ENCODE data around the gene ZNF10.

The ZNF10 gene

DNA sequence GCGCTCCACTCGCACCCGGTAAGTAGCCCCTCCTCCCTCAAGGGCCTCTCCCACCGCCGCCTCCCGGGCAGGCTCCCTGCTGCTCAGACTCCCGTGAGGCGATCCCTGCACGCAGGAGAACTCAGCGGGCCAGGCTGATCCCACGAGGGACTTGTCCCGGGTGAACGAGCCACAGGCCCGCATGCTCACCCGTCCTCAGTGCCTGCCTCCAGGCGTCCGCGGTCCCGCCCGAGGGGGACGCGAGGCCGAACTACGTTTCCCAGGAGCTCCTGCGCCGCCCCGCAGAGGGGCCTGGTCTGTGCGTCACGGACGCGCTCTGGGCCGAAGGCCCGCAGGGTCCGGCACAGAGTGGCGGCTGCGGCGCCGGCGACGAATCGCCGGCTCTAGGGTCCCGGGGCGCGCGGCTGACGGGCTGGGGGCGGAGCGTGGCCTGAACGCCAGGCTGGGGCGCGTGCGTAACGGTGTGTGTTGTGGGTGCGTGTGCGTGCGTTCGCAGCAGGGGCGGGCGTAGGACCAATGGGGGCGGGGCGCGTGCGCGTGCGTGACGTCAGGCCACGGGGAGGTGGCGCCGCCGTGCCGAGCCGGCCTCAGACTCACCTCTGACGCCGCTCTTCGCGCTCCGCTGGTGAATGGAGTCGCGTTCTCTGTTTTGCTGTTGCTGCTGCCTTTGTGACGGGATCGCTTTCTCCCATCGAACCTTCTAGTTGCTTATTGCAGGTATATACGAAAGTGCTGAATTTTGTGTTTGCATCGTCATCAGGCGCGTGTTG lies at the start of gene ZNF10, which contains the start of gene ZNF891:
Gene ZNF10, plus strand, starts transcription at position 590 of the 770 bp plus-strand sequence. CDS start 13,866 bp downstream, outside the sequence.
Gene ZNF891, minus strand, starts transcription at position 237 of the 770 bp plus-strand sequence. CDS start 8,356 bp downstream, outside the sequence.
- Mint-ChIP-seq H3K36me3 (ENCODE audit: low read depth) (peaks cover 80% of the 10 kb centered on the region), H3K27ac (peak within 1 kb of the TSS; percentile 97), H3K9me3 (peaks cover 30% of the 10 kb centered on the region), H3K4me3 (peak within 1 kb of the TSS; percentile 98), H3K27me3 (no peaks in the 10 kb centered on the region), H3K4me1 (ENCODE audit: low read depth) (peaks cover 19% of the 10 kb centered on the region)

- Mint-ChIP-seq H3K27ac (no peak overlapping the region), H3K9me3 (peaks cover 56% of the 10 kb centered on the region), H3K36me3 (ENCODE audit: low read depth) (peaks cover 65% of the 10 kb centered on the region), H3K4me3 (no peak overlapping the region), H3K27me3 (no peaks in the 10 kb centered on the region), H3K4me1 (ENCODE audit: low read depth) (peaks cover 9% of the 10 kb centered on the region)
Measured at GRCh38 chr12:133081159-133081780, 49.2 kb upstream of the ZNF10 start.

DNA sequence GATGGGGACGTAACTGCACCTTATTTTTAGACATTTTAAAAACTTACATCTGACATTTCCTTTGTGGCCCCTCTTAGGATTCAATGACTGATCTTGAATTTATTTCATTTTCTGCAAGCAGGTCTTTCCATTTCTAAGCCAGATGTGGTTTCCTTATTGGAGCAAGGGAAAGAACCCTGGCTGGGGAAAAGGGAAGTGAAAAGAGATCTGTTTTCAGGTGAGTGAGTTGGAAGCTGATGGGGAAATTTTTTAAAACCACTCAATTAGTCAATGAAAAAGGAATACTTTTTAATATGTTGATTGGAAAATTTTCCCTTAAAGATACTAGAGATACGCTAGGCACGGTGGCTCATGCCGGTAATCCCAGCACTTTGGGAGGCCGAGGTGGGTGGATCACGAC lies 47.1 kb upstream of the ZNF10 start:
- H3K9me3 Mint-ChIP-seq = peaks cover 54% of the 10 kb centered on the region
- H3K36me3 Mint-ChIP-seq (ENCODE audit: low read depth) = peaks cover 67% of the 10 kb centered on the region
- H3K27ac Mint-ChIP-seq = no peak overlapping the region

DNA sequence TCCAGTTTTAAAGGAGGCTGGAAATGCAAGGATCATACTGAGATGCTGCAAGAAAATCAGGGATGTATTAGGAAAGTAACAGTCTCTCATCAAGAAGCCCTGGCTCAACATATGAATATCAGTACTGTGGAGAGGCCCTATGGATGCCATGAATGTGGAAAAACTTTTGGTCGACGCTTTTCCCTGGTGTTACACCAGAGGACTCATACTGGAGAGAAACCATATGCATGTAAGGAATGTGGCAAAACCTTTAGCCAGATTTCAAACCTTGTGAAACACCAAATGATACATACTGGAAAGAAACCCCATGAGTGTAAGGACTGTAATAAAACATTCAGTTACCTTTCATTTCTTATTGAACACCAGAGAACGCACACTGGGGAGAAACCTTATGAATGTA lies 24.8 kb upstream of the ZNF10 start:
- no peaks in the 10 kb centered on the region for H3K4me1 Mint-ChIP-seq (ENCODE audit: low read depth)
- peak overlapping the region; percentile 41 for H3K27ac Mint-ChIP-seq
- no peak overlapping the region for H3K4me3 Mint-ChIP-seq
- no peaks in the 10 kb centered on the region for H3K27me3 Mint-ChIP-seq
- peaks cover 55% of the 10 kb centered on the region for H3K9me3 Mint-ChIP-seq
- peaks cover 99% of the 10 kb centered on the region for H3K36me3 Mint-ChIP-seq (ENCODE audit: low read depth)

More for the DNA sequence above, 47.1 kb upstream of the ZNF10 start:
- no peaks in the 10 kb centered on the region for H3K27me3 Mint-ChIP-seq
- H3K4me1 Mint-ChIP-seq (ENCODE audit: low read depth) = peaks cover 9% of the 10 kb centered on the region
- no peak overlapping the region for H3K4me3 Mint-ChIP-seq

DNA sequence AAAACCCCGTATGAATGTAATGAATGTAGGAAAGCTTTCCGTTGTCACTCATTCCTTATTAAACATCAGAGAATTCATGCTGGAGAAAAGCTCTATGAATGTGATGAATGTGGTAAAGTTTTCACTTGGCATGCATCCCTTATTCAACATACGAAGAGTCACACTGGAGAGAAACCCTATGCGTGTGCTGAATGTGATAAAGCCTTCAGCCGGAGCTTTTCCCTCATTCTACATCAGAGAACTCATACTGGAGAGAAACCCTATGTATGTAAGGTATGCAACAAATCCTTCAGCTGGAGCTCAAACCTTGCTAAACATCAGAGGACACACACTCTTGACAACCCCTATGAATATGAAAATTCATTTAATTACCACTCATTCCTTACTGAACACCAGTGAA lies 24.2 kb upstream of the ZNF10 start:
- Mint-ChIP-seq H3K4me3 (no peak overlapping the region), H3K27me3 (no peaks in the 10 kb centered on the region), H3K4me1 (ENCODE audit: low read depth) (no peaks in the 10 kb centered on the region), H3K36me3 (ENCODE audit: low read depth) (peaks cover 99% of the 10 kb centered on the region), H3K9me3 (peaks cover 52% of the 10 kb centered on the region), H3K27ac (no peak overlapping the region)

DNA sequence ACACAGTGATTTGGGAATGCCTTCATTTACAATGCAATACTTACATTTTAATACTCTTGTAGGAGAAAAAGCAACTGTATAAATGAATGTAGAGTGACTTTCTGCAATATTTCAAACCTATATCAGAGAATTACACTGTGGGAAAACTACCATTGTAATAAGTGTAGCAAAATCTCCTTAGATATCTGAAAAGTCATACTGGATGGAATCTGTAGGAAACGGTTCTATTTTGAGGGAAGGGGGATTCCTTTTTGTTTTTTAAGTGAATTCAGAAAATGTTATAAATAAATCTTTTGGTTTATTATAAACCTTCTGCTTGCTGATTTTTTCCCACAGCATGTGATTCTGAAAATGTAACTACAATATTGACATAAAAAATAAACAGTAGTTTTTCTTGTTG lies 23.3 kb upstream of the ZNF10 start:
- Mint-ChIP-seq H3K27ac (no peak overlapping the region), H3K4me1 (ENCODE audit: low read depth) (no peaks in the 10 kb centered on the region)

GRCh38 chr12:133108150-133108549 lies 22.3 kb upstream of the ZNF10 start:
- peaks cover 44% of the 10 kb centered on the region for H3K9me3 Mint-ChIP-seq
- H3K27me3 Mint-ChIP-seq = no peaks in the 10 kb centered on the region
- no peak overlapping the region for H3K27ac Mint-ChIP-seq
- H3K4me3 Mint-ChIP-seq = no peak overlapping the region
- H3K4me1 Mint-ChIP-seq (ENCODE audit: low read depth) = no peaks in the 10 kb centered on the region
- H3K36me3 Mint-ChIP-seq (ENCODE audit: low read depth) = peaks cover 92% of the 10 kb centered on the region

More for the DNA sequence above, 23.3 kb upstream of the ZNF10 start:
- Mint-ChIP-seq H3K9me3 (peaks cover 48% of the 10 kb centered on the region), H3K27me3 (no peaks in the 10 kb centered on the region), H3K4me3 (no peak overlapping the region), H3K36me3 (ENCODE audit: low read depth) (peaks cover 97% of the 10 kb centered on the region)

DNA sequence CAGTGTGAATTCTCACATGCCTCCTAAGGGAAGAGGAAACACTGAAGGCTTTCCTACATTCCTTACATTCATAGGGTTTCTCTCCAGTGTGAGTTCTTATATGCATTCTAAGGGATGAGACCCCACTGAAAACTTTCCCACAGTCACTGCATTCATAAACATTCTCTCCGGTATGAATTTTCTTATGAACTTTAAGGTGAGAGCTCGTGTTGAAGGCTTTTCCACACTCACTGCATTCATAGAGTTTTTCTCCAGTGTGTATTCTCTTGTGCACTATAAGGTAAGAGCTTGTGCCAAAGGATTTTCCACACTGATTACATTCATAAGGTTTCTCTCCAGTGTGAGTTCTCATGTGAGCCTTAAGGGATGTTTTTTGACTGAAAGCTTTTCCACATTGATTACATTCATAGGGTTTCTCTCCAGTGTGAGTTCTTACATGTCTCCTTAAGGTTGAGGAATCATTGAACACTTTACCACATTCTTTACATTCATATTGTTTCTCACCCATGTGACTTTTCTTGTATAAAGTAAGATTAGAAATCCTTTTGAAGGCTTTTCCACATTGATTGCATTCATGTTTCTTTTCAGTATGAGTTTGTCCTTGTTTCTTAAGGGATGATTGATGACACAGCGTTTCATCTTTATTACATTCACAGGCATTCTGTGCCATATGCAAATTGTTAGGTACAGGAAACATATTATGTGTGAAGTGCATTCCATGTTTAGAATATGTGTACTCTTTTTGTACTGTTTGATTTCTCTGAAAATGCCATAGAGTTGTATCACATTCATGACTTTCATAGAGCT lies 9.8 kb upstream of the ZNF10 start:
- H3K4me1 Mint-ChIP-seq (ENCODE audit: low read depth) = no peaks in the 10 kb centered on the region
- H3K4me3 Mint-ChIP-seq = no peak overlapping the region
- H3K9me3 Mint-ChIP-seq = peaks cover 57% of the 10 kb centered on the region
- H3K36me3 Mint-ChIP-seq (ENCODE audit: low read depth) = peaks cover 96% of the 10 kb centered on the region
- H3K27ac Mint-ChIP-seq = no peak overlapping the region
- no peaks in the 10 kb centered on the region for H3K27me3 Mint-ChIP-seq

- Mint-ChIP-seq H3K4me1 (ENCODE audit: low read depth) (peaks cover 5% of the 10 kb centered on the region), H3K27ac (no peak overlapping the region), H3K27me3 (no peaks in the 10 kb centered on the region), H3K36me3 (ENCODE audit: low read depth) (peaks cover 89% of the 10 kb centered on the region), H3K9me3 (peaks cover 36% of the 10 kb centered on the region), H3K4me3 (no peak overlapping the region)
Measured at GRCh38 chr12:133124674-133125073, 5.8 kb upstream of the ZNF10 start.

GRCh38 chr12:133129368-133130037 lies 924 bp upstream of the ZNF10 start:
- Mint-ChIP-seq H3K4me1 (ENCODE audit: low read depth) (peaks cover 19% of the 10 kb centered on the region), H3K9me3 (peaks cover 29% of the 10 kb centered on the region), H3K27ac (peak overlapping the region; percentile 97), H3K36me3 (ENCODE audit: low read depth) (peaks cover 80% of the 10 kb centered on the region), H3K4me3 (peak overlapping the region; percentile 98), H3K27me3 (no peaks in the 10 kb centered on the region)

DNA sequence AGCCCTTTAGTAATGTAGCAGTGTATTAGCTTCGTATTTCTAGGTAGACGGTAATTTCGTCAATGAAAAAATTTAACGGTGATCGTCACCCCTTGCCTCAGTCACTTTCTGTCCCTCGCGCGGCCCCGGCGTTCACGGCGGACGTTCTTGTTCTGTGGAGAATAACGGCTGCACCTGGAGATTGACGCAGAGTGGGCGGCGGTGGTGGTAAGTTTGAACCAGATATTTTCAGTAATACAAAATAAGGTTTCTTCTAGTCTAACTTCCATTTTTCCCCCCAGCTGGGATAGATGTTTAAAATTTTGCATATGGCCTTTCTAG lies 341 bp downstream of the ZNF10 start:
- Mint-ChIP-seq H3K27ac (peak overlapping the region; percentile 97), H3K36me3 (ENCODE audit: low read depth) (peaks cover 80% of the 10 kb centered on the region), H3K4me1 (ENCODE audit: low read depth) (peaks cover 19% of the 10 kb centered on the region), H3K27me3 (no peaks in the 10 kb centered on the region), H3K4me3 (peak overlapping the region; percentile 98), H3K9me3 (peaks cover 35% of the 10 kb centered on the region)

DNA sequence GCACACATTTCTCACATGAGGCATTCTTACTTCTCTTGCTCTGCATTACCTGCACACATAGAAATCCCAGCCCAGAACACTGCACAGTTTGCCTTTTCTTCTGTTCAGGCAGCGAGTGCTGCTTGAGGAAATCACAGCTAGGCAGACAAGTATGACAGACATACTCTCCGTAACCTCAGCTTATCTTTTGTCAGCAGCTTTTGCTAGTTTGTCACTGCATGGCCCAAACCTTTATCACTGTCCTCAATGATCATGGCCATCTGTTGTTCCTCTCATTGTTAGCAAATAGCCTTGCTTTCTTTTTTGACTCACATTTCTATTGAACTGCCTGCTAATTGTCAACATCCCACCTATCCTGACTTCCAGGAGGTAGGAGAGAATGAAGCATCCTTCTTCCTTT lies 5.3 kb downstream of the ZNF10 start:
- Mint-ChIP-seq H3K27ac (no peak overlapping the region), H3K4me3 (no peak overlapping the region), H3K4me1 (ENCODE audit: low read depth) (peaks cover 10% of the 10 kb centered on the region), H3K27me3 (no peaks in the 10 kb centered on the region), H3K36me3 (ENCODE audit: low read depth) (peaks cover 96% of the 10 kb centered on the region), H3K9me3 (peaks cover 67% of the 10 kb centered on the region)

GRCh38 chr12:133145981-133146380 lies 15.6 kb downstream of the ZNF10 start:
- no peaks in the 10 kb centered on the region for H3K4me1 Mint-ChIP-seq (ENCODE audit: low read depth)
- H3K4me3 Mint-ChIP-seq = no peak overlapping the region
- H3K27me3 Mint-ChIP-seq = no peaks in the 10 kb centered on the region
- peaks cover 92% of the 10 kb centered on the region for H3K36me3 Mint-ChIP-seq (ENCODE audit: low read depth)
- peaks cover 37% of the 10 kb centered on the region for H3K9me3 Mint-ChIP-seq
- H3K27ac Mint-ChIP-seq = no peak overlapping the region

GRCh38 chr12:133156125-133156690 lies 25.8 kb downstream of the ZNF10 start:
- no peak overlapping the region for H3K27ac Mint-ChIP-seq
- H3K27me3 Mint-ChIP-seq = no peaks in the 10 kb centered on the region
- H3K9me3 Mint-ChIP-seq = peaks cover 72% of the 10 kb centered on the region
- no peak overlapping the region for H3K4me3 Mint-ChIP-seq
- H3K36me3 Mint-ChIP-seq (ENCODE audit: low read depth) = peaks cover 90% of the 10 kb centered on the region
- H3K4me1 Mint-ChIP-seq (ENCODE audit: low read depth) = no peaks in the 10 kb centered on the region

Data from stimulated activated naive CD8-positive, alpha-beta T cell treated with anti-CD3 and anti-CD28 coated beads, Interleukin-15, Interleukin-2, amounts not matched to agents 100 ng/mL and 50 ng/mL, for 24 hours (primary cell).